ENCODE results near the gene EIF5AL1.

EIF5AL1 gene

GRCh38 chr10:79563426-79563825 is 51.1 kb downstream of the EIF5AL1 start:
- Histone ChIP-seq H3K9me3 (ENCODE audit: insufficient read depth, low read depth, low read length) (no peaks in the 10 kb centered on the region), H3K27me3 (ENCODE audit: insufficient read depth, low read length, poor library complexity, severe bottlenecking) (peaks cover 3% of the 10 kb centered on the region), H3K9ac (ENCODE audit: low read depth, low read length, poor library complexity, severe bottlenecking) (no peak overlapping the region), H2AFZ (ENCODE audit: low read length) (no peak overlapping the region), H3K4me3 (ENCODE audit: low read length, poor library complexity, severe bottlenecking) (no peak overlapping the region), H3K9me2 (replicated peaks; ENCODE audit: low read depth, low read length) (no peaks in the 10 kb centered on the region), H3F3A (ENCODE audit: low read depth) (no peaks in the 10 kb centered on the region), H3K4me2 (ENCODE audit: low read depth, low read length, poor library complexity, severe bottlenecking) (no peak overlapping the region), H3K36me3 (ENCODE audit: insufficient read depth, low read length) (no peaks in the 10 kb centered on the region), H3K4me1 (ENCODE audit: insufficient read depth, low read length, poor library complexity, severe bottlenecking) (no peaks in the 10 kb centered on the region), H4K20me1 (ENCODE audit: insufficient read depth, low read length, poor library complexity, severe bottlenecking) (no peaks in the 10 kb centered on the region), H3K79me2 (ENCODE audit: insufficient read depth, low read length) (no peaks in the 10 kb centered on the region)
- TF ChIP-seq EZH2phosphoT487 (IDR thresholded peaks at IDR 0.05; ENCODE audit: borderline replicate concordance) (no peak), CTCF (conservative IDR thresholded peaks at IDR 0.05; ENCODE audit: low read length) (no peak)
